ENCODE measurements around the gene SLC66A2. TPM values are rescaled to one million over a fixed set of nuclear protein-coding genes. Genes with fewer than 3 reads are reported as not detected.
"Not testable (repeated sequence)": the region's sequence is repeated elsewhere in the genome, so short reads cannot be mapped to it uniquely, and the experiment has no call there.

SLC66A2 gene
- total RNA-seq, 4 donors from 2014 or later, result 93.5 to 193 (median 100) TPM

- TF ChIP-seq POLR2A (IDR thresholded peaks at IDR 0.05) (no peak), CTCF (IDR thresholded peaks at IDR 0.05) (no peak)
- WGBS, 2 donors, result 86 to 90% methylated on average over 20 of the region's 20 CpGs
- no peaks in the 10 kb centered on the region for H3K9me3 ChIP-seq
- no peaks in the 10 kb centered on the region for H3K36me3 ChIP-seq
- no peak overlapping the region for H3K27ac ChIP-seq
- H3K4me3 ChIP-seq (replicated peaks in 1 of 3), result no peak overlapping the region
- no peaks in the 10 kb centered on the region for H3K27me3 ChIP-seq
- DNase-seq, result no peak
- H3K4me1 ChIP-seq, result no peaks in the 10 kb centered on the region
- intact Hi-C loops (cut with DNase I), result no loop called here
These were observed 72.6 kb downstream of the SLC66A2 start for GRCh38 chr18:79878741-79879378.

GRCh38 chr18:79878246-79878645, 73.2 kb downstream of the SLC66A2 start:
- H3K4me1 ChIP-seq; H3K9me3 ChIP-seq; H3K27ac ChIP-seq; H3K27me3 ChIP-seq; H3K36me3 ChIP-seq; H3K4me3 ChIP-seq (replicated peaks in 1 of 3); intact Hi-C loops (cut with DNase I); DNase-seq: not testable (repeated sequence)
- WGBS, 2 donors, result 91 to 94% methylated on average over 15 to 25 of the region's 25 CpGs

DNA sequence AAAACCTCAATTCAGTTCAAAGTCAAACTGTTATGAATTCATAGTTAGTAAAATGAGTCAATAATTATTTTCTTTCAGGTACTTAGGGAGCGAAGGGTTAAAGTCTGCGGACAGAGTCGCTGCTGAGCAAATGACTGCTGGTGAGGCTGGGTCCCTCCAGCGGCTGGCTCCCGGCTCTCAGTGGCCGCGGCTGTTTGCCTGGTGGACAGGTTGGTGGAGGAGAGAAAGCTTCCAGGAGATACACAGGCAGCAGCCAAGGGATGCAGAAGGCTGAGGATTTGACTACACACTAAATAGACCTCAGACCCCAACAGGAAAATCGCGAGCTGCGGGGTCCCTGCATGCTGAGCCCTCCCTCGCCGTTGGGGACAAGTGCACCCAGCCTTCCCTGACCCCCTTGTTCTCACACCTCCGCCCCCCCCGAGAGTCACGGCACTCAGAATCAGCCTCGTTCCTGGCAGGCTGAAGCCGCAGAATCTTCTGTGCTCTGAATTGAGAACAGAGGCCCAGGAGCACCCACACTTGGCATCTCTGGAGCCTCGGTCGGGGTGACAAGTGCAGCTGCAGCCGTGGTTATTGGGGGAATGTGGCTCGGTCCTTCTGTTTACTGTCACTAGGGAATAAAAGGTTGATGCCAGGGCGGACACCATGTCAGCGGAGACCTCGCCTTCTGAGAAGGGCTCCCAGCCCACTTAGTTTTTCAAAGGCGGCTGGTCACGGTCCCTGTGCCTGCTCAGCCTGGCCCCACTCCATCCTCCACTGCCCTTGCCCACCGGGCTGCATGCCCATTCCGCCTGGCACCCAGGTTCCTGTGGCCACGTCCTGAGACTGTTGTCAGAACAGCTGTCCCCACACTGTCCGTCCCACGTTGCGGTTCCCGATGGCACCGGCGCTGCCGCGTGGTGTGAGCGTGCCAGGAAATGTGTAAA, 74.0 kb downstream of the SLC66A2 start:
- WGBS, 2 donors, result 44 to 57% methylated on average over 24 to 36 of the region's 38 CpGs

GRCh38 chr18:79876497-79876896, 75.0 kb downstream of the SLC66A2 start:
- 59 to 66% methylated on average over 7 to 15 of the region's 16 CpGs for WGBS, 2 donors
- H3K27me3 ChIP-seq, result no peaks in the 10 kb centered on the region
- intact Hi-C loops (cut with DNase I), result no loop called here
- no peak overlapping the region for H3K4me3 ChIP-seq (replicated peaks in 1 of 3)
- no peaks in the 10 kb centered on the region for H3K36me3 ChIP-seq
- H3K9me3 ChIP-seq, result no peaks in the 10 kb centered on the region
- H3K27ac ChIP-seq, result no peak overlapping the region
- TF ChIP-seq CTCF (IDR thresholded peaks at IDR 0.05), result no peak
- TF ChIP-seq POLR2A (IDR thresholded peaks at IDR 0.05), result no peak
- no peak for DNase-seq
- no peaks in the 10 kb centered on the region for H3K4me1 ChIP-seq

More for the DNA sequence above, 74.0 kb downstream of the SLC66A2 start:
- no peak for DNase-seq
- no peak overlapping the region for H3K4me3 ChIP-seq (replicated peaks in 1 of 3)
- H3K36me3 ChIP-seq, result no peaks in the 10 kb centered on the region
- TF ChIP-seq POLR2A (IDR thresholded peaks at IDR 0.05), result no peak
- TF ChIP-seq CTCF (IDR thresholded peaks at IDR 0.05), result no peak
- no peak overlapping the region for H3K27ac ChIP-seq
- intact Hi-C loops (cut with DNase I), result no loop called here
- H3K4me1 ChIP-seq, result no peaks in the 10 kb centered on the region
- H3K9me3 ChIP-seq, result no peaks in the 10 kb centered on the region
- H3K27me3 ChIP-seq, result no peaks in the 10 kb centered on the region

- intact Hi-C loops (cut with DNase I), result no loop called here
- Histone ChIP-seq H3K4me1 (no peaks in the 10 kb centered on the region), H3K9me3 (no peaks in the 10 kb centered on the region), H3K36me3 (no peaks in the 10 kb centered on the region), H3K4me3 (replicated peaks in 1 of 3) (no peak overlapping the region), H3K27ac (no peak overlapping the region), H3K27me3 (no peaks in the 10 kb centered on the region)
- TF ChIP-seq POLR2A (IDR thresholded peaks at IDR 0.05) (no peak), CTCF (IDR thresholded peaks at IDR 0.05) (no peak)
- no peak for DNase-seq
- WGBS, 2 donors, result 97 to 98% methylated on average over 8 to 14 of the region's 23 CpGs
These were observed 75.5 kb downstream of the SLC66A2 start for GRCh38 chr18:79875931-79876461.
